SHP77 treated with DMSO at 0.1 percent for 48 hours (cell line): Measurements from ENCODE around the gene KIF1B.

Source experiments
- DNase-seq: peaks from one replicate; lab custom pipeline; 2025; lab: John Stamatoyannopoulos, UW

KIF1B gene

DNA sequence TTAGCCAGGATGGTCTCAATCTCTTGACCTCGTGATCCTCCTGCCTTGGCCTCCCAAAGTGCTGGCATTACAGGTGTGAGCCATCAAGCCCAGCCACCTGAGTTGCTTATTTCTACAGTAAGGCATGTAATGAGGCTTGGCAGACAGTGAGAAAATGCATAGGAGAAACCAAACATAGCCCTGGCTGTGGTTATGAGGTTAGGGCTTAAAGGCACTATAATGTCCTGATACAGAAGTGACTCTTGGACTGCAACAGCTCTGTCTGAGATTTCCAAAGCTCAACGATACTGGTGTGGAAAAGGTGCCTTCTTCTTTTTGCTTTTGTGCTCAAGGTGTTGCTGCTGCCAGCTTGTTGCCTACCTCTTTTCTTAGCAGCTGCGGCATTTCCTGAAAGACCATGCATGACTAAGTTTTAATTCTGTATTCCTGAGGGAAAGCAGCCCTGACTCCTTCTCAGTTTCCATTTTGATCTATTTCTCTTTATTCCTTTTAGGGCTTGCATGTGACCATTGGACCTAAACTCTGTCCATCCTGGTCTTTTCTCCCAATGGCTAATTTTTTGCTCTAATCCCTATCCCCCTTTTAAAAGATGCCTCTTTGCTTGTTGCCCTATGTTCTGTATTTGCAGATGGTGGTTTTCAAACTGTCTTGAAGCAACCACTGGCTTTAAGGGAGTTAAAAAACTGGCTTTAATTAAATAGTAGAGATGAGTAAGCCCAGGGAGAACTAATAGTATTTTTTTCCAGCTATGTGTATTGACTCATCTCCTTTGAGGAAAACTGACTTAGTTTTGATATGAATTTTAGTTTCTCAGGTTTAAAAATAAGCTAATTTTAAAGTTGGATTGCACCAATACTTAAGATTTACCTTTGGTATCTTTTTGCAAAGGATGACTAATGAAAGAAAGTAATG lies 70.3 kb downstream of the KIF1B start:
- DNase-seq, result no peak

DNA sequence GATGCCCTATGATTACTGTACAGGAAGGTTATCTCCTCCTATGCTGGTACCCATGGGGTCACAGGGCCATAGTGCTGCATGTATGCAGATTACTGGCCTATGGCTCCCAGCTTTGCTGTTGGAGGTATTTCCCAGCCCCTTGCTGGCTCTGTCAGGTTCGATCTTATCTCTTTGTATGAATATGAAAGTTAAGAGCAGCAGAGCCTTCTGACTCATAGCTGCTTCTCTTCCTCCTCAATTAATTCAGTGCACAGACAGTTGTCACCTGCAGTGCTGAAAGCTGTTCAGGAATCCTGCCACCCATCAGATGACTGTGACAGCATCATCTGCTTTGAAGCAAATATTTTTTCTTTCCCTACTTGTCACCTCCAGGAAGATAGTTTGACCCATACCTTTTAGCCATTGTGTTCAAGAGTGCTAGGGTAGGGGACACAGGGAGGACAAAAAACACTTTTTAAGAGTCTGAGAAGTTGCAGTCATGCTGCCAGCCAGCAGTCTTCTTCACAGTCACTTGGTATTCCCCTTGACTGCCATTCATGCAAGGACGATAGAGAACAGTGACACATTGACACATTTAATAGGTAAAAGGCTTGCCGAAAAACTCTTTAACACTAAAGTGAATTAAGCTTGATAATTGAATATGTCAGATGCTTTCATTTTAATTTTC lies 73.1 kb downstream of the KIF1B start:
- DNase-seq, result no peak

DNA sequence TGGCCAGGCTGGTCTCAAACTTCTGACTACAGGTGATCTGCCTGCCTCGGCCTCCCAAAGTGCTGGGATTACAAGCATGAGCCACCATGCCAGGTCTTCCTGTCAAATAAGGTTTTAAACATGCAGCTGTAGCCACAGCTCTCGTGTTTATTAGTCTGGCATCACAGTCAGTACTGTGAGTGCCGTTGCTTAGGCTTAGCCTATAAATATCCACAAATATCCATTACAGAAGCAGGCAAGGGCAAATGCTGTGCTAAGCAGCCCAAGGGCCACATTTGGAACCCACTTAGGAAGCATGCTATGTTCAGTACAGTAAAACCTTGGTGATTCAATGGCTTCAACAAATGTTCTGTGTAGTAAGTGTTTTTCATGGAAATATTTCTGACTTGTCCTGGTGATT lies 75.9 kb downstream of the KIF1B start:
- no peak for DNase-seq

DNA sequence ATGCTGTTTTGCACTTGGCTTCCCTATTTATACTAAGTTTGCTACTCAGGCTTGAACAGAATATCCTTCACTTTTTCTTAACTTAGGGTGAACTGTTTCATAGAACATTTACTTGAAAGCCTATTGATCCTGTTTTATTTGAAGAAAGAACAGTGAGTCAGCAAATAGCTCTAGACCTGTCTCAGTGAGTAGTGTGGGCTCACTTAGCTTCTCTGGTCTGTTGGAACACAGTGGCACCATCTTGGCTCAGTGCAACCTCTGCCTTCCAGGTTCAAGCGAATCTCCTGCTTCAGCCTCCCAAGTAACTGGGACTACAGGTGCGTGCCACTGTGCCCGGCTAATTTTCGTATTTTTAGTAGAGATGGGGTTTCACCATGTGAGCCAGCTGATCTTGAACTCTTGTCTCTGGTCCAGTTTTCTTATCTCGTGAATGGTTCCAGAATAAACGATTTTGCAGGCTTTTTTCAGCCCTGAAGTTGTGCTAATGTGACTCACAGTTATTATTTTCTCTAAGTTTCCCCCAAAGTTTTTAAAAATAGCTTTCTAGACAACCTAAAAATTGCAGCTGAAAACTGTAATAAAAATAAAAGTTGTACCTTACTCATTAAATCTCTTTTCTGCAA lies 76.8 kb downstream of the KIF1B start:
- DNase-seq, result no peak

DNA sequence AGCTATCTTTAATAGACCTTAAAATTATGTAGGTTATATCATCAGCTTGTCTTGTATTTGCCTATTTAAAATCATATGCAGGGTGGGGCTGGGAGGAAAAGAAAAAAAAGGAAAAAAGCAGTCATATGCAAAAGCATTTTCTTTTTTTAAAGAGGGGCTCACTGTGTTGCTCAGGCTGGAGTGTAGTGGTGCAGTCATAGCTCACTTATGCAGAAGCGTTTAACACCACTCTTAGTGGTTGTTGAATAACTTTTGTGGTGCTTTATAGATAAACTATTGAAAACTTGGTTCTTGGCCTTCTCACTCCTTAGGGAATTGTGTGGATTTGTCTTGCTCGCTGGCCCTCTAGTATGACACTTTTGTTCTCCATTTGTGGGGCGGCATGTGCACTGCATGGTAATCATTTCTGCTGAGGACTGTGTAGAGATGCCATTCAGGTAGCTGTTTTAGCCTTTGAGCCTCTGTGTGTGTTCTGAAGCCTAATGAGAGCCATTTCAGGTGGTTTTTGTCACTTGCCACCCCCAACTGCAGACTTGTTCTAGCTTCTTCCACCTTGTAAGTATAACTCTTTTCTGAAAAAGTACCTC lies 77.8 kb downstream of the KIF1B start:
- DNase-seq, result no peak

DNA sequence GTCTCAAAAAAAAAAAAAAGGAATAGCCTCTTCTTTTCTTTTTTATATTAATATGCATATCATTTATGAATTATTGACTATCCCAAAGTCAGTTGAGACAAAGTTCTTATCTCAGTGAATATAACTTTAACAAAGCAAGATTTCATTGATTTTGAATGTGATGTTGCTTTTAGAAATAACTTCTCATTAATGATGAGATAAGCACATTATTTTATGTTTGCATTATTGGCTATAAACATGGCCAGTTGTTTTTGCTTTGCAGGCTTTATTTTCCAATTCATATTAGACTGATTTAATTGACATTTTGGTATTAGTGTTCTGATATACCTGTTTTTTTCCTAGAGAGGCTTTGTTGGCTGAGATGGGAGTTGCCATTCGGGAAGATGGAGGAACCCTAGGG lies 81.3 kb downstream of the KIF1B start:
- no peak for DNase-seq

DNA sequence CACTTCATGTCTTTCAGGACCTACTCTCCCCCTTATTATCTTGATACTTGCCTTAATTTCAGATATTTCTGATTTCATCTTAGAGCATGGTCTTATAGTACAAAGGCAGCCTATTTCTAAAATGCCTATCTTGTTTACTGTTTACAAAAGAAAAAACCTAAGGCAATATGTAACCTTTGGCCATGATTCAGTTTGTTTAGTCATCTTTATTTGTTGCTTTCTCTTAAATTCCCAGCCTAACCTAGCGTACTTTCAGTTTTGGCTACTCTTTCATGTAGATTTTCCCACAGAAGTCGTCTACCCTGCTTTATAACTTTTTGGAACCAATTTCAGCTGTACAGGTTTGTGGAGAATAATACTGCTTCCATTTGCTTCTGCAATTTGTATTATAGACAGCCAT lies 81.8 kb downstream of the KIF1B start:
- DNase-seq, result no peak

DNA sequence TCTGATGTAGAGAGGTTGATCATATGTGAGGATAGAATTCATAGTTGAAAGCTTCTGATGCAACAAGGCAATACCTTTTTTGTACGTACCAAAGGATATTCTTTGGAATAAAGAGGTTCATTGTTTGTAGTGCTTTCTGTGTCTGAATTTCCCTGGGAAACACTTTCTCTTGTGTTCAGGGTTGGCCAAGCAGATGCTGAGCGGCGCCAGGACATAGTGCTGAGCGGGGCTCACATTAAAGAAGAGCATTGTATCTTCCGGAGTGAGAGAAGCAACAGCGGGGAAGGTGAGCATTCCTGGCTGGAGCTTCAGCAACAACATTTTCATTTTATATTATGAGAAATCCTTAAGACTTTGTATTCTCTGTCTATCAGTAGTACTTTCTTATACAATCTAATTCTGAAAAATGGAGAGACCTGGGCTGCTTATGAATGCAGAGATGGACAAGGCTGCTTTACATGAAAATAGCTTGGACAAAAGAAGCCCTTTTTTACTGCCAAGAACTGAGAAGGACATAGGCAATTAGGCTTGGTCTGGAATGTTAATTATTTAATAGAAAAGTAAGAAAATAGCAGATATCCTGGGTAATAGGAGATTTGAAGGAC lies 85.2 kb downstream of the KIF1B start:
- no peak for DNase-seq

DNA sequence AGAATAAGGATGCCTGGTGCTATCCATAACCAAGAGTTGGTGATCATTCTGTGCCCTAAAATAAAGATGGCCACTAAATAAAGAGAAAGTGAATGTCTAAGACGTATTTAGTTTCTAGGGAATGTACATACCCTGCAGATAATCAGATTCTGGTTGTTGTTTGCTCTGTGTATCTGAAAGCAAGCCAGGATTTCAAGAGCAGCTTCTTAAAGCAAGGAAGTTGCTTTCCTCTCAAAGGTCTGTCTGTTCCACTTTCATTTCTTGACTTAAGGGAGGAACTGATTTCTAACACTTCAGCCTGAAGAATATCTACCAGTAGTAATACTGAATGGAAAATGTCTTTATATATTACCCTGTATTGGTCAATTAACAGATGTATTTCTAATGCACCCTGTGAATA lies 88.8 kb downstream of the KIF1B start:
- no peak for DNase-seq

DNA sequence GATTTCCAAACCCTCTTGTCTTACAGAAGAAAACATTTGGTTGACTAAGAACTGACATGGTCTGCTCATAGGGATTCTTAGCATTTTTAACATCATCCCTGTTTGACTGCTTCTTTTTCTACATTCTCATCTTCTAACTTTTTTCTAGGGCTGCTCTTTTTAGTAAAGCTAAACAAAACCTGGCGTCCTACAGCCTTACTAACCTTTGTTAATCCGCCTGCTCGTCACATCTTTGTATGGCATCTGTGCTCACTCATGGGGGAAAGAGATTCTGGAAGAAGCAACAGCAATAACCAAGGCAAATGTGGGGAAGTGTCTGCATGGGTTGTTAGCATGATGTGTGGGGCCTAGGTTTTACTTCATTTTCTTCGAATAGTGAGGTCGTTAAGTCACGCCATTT lies 92.0 kb downstream of the KIF1B start:
- DNase-seq, result no peak

DNA sequence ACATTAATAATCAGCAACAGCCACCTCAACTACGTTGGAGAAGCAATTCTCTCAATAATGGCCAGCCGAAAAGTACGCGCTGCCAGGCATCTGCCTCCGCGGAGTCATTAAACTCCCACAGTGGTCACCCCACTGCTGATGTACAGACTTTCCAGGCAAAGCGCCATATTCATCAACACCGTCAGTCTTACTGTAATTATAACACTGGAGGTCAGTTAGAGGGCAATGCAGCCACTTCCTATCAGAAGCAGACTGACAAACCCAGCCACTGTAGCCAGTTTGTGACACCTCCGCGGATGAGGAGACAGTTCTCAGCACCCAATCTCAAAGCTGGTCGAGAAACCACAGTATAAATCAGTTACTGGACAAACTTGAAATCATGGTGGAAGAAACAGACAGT lies 93.9 kb downstream of the KIF1B start:
- no peak for DNase-seq

DNA sequence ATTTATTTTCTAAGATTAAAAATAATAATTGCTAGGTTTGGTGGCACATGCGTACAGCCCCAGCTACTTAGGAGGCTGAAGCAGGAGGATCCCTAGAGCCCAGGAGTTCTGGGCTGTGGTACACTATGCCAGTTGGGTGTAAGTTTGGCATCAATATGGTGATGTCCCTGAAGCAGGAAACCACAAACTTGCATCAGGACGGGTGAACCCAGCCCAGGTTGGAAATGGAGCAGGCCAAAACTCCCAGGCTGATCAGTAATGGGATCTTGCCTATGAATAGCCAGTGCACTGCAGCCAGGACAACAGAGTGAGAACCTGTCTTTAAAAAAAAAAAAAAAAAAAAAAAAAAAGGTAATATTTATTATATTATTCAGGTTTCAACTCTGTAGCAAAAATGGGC lies 96.1 kb downstream of the KIF1B start:
- DNase-seq, result no peak

DNA sequence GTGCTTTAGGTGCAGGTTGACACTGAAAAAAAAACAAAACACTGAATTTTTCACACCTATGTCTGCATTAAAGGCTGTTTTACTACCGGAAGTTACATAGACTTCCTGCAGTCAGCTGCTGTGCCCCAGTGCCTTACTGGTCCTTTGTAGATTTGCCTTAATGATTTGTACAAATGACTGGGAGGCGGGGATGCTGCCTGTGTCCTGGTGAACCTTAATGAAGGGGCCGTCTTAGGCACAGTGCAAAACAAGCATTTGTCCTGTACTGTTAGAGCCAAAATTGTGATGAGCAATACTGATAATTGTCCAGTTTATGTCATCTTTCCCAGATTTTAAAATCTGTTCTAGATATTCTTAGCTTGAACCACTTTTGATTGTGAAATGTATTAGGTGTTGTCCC lies 97.6 kb downstream of the KIF1B start:
- DNase-seq, result no peak

DNA sequence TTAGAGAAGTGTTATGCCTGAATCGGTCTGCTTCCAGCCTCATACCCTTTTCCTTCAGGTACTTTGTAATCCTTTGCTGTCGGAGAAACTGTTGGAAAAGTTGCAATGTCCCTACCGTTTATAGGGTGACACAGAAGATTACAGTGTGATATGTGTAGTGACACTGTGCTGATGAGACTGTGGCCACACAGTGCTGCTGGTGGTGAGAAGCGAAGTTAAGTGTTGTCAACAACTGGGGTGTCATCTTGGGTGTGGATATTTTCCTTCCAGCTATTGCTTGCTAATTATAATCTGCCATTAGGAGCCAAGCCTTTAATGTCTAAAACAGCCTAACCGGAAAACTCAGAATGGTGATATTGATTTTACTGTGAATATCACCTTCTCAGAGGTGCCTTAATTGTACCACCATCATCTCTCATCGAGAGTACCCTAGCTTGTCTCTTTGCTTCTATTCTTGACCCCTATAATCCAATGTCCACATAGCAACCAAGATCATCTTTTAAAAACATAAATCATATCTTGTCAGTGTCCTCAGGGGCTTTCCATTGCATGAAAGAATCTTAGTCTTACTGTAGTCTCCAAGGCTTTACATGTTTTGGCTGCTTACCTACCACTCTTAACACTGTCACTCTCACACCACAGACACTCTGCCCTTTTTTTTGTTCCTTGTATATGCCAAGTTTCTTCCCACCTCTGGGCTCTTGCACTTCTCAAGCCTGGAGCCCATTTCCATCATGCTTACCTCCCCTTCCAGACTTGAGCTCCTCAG lies 99.1 kb downstream of the KIF1B start:
- no peak for DNase-seq

DNA sequence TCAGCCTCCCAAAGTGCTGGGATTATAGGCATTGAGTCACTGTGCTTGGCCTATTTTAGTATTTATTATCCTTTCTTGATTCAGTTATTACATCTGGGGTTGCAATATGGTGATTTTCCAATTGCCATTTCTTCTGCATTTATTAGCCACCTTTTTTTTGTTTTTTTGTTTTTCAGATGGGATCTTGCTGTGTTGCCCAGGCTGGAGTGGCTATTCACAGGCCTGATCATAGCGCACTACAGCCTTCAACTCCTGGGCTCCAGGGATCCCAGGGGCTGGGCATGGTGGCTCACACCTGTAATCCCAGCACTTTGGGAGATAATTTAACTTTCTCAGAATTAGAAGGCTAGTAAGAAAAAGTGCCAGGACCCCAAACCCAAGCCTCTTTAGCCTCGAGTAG lies 106.4 kb downstream of the KIF1B start:
- DNase-seq, result no peak

DNA sequence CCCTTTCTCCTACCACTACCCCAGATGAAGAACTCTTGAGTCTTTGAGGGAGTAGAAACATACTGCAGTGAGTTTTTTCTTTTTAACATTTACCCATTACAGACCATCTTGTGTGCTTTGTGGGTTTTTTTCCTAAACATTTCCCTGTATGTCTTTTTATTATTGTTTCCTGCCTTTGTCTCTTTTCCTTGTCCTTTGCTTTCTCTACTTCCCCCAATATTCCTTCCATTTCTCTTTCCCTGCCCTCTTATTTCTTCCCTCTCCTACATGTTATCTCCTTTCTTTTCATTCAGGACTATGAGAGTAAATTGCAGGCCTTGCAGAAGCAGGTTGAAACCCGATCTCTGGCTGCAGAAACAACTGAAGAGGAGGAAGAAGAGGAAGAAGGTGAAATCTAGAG lies 109.4 kb downstream of the KIF1B start:
- no peak for DNase-seq

DNA sequence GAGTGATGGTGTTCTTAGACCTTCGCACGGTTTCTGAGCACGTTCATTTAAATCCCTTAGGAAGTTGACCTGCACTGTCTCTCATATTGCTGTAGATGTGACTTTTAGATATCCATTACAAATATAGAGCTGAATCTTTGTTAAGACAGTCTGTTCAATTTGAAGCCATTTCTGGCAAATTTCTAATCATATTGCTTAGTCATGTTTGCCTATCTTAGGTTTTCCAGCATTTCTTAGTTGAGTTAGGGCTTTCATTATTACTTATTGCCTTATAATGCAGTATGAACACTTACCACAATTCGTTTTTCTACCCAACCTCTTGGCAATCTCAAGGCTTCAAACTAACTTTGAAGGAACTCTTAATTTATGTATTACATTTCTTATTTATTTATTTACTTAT lies 110.0 kb downstream of the KIF1B start:
- DNase-seq, result no peak

DNA sequence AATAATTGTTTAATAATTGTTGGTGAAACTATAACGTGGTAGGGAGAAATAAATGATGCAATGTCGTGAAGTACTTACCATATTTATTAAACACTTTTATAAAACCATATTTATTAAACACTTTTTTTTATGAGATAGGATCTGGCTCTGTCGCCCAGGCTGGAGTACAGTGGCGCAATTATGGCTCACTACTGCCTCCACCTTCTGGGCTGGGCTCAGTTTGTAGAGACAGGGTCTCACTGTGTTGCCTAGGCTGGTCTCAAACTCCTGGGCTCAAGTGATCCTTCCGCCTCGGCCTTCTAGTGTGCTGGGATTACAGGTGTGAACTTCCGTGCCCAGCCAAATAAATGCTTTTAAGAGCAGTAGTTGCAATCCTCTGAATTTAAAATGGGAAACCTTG lies 112.5 kb downstream of the KIF1B start:
- DNase-seq, result no peak

DNA sequence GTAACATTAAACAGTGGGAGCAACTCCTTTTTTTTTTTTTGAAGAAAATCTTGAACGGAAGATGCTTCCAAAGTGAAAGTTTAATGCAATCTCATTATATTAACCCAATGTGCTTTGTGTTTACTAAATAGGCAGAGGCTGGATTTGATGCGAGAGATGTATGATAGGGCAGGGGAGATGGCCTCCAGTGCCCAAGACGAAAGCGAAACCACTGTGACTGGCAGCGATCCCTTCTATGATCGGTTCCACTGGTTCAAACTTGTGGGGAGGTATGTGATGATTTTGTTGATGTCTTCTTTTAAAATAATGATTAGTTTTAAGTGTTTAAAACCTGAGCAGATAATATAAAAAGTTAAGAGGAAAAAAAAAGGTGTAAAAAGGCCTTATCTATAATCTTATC lies 114.3 kb downstream of the KIF1B start:
- DNase-seq, result no peak

DNA sequence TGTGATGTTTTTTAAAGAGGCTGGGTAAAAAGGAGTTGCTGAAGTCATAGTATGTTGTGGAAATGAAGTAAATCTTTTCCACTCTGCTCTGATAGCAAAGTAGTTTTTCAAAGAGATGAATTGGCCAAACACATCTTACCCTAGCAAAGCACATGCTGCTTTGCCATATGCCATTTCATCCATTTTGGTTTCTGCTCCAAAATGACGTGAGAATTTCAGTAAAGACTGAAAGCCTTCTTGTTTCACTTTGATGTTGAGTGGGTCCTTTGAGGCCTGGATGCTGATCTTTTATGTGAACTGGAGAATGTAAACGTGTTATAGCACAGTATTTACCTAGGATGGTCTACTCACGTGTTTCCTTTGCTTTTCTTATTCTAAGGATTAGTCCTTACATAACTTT lies 115.2 kb downstream of the KIF1B start:
- DNase-seq, result no peak

DNA sequence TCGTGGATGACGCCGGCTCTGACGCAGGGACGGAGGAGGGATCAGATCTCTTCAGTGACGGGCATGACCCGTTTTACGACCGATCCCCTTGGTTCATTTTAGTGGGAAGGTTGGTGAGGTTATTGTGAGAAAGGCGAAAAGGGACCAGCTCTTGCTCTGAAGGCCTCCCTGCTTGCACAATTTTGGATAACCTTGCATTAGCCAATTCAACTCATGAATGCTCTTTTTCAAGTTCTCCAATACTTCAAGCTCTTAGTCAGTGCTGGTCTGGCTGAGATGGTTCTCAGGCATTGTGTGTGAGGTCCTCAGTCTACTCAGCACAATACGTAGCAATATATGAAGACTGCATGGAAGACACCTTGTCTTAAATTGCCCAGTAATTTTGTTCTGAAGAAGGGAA lies 115.9 kb downstream of the KIF1B start:
- DNase-seq, result no peak
